Mesendoderm (in vitro differentiated cells): ENCODE measurements around the gene TOGARAM2.

Source experiments
- DNase-seq: peaks from one replicate; pipeline ENCODE4 v3.0.0; 2013
- H2AK5ac ChIP-seq: 2 replicates; pipeline ENCODE4 v1.6.1; 2013; ENCODE audit warnings: low read length, inconsistent platforms
- H2BK120ac ChIP-seq: 2 replicates; pipeline ENCODE4 v1.6.1; 2013; ENCODE audit warnings: low read depth, mild to moderate bottlenecking, low read length, moderate library complexity, mixed read lengths
- H2BK15ac ChIP-seq: replicated peaks from 2 replicates; pipeline ENCODE4 v1.6.1; 2013; ENCODE audit warnings: low read depth, mild to moderate bottlenecking, moderate library complexity
- H2BK5ac ChIP-seq: 2 replicates; pipeline ENCODE4 v1.6.1; 2013; ENCODE audit warnings: low read length, inconsistent platforms
- H3K18ac ChIP-seq: 2 replicates; pipeline ENCODE4 v1.6.1; 2013; ENCODE audit warnings: mild to moderate bottlenecking, low read length, mixed read lengths
- H3K23ac ChIP-seq: one replicate; pipeline ENCODE4 v1.6.1; 2013; ENCODE audit warnings: low read length
- H3K27ac ChIP-seq: 2 replicates; pipeline ENCODE4 v1.5.1; 2013; ENCODE audit warnings: low read depth, mild to moderate bottlenecking, inconsistent platforms, low read length, moderate library complexity
- H3K27me3 ChIP-seq: 2 replicates; pipeline ENCODE4 v1.6.1; 2013; ENCODE audit warnings: low read length, control low read depth, mild to moderate bottlenecking, inconsistent platforms; ENCODE audit not compliant: insufficient read depth, poor library complexity
- H3K36me3 ChIP-seq: 2 replicates; pipeline ENCODE4 v1.6.1; 2013; ENCODE audit warnings: low read length, inconsistent platforms; ENCODE audit not compliant: control insufficient read depth, insufficient read depth
- H3K4ac ChIP-seq: one replicate; pipeline ENCODE4 v1.6.1; 2013; ENCODE audit warnings: low read depth, mild to moderate bottlenecking, low read length, moderate library complexity
- H3K4me1 ChIP-seq: 2 replicates; pipeline ENCODE4 v1.6.1; 2013; ENCODE audit warnings: low read depth, low read length, inconsistent platforms; ENCODE audit not compliant: control insufficient read depth
- H3K4me2 ChIP-seq: 2 replicates; pipeline ENCODE4 v1.6.1; 2013; ENCODE audit warnings: low read length
- H3K4me3 ChIP-seq: 2 replicates; pipeline ENCODE4 v1.5.1; 2013; ENCODE audit warnings: mild to moderate bottlenecking, low read length
- H3K56ac ChIP-seq: one replicate; pipeline ENCODE4 v1.6.1; 2013; ENCODE audit warnings: low read length
- H3K79me1 ChIP-seq: 2 replicates; pipeline ENCODE4 v1.6.1; 2013; ENCODE audit warnings: low read length, inconsistent platforms
- H3K79me2 ChIP-seq: 2 replicates; pipeline ENCODE4 v1.6.1; 2013; ENCODE audit warnings: mild to moderate bottlenecking, low read length; ENCODE audit not compliant: control insufficient read depth, insufficient read depth
- H3K9ac ChIP-seq: 2 replicates; pipeline ENCODE4 v1.6.1; 2013; ENCODE audit warnings: low read length, inconsistent platforms
- H4K5ac ChIP-seq: one replicate; pipeline ENCODE4 v1.6.1; 2013; ENCODE audit warnings: low read length
- H4K8ac ChIP-seq: one replicate; pipeline ENCODE4 v1.6.1; 2013; ENCODE audit warnings: low read depth, mild to moderate bottlenecking, control low read depth, low read length, moderate library complexity
- WGBS: extraction: QIAGEN DNeasy Blood & Tissue Kit; methylation state at CpG from one replicate; pipeline ENCODE4 v1.1.7; 2013; ENCODE audit warnings: low lambda C conversion rate, missing lambda C conversion rate; ENCODE audit not compliant: insufficient coverage; ENCODE audit errors: extremely low coverage; 5-methylcytosine and 5-hydroxymethylcytosine counted together

TOGARAM2 gene

GRCh38 chr2:28978606-28979005 is 2.5 kb upstream of the TOGARAM2 start:
- no CpG with 5 or more reads among the region's 6 CpGs for WGBS
- Histone ChIP-seq H3K4me1 (no peaks in the 10 kb centered on the region), H3K79me2 (no peaks in the 10 kb centered on the region), H2BK5ac (no peak overlapping the region), H3K27me3 (no peaks in the 10 kb centered on the region), H4K8ac (no peak overlapping the region), H3K4ac (no peak overlapping the region), H2BK15ac (no peak overlapping the region), H3K9ac (no peak overlapping the region), H3K18ac (no peak overlapping the region), H2AK5ac (no peak overlapping the region), H2BK120ac (no peak overlapping the region), H3K4me3 (no peak overlapping the region), H3K79me1 (no peaks in the 10 kb centered on the region), H3K23ac (no peak overlapping the region), H4K5ac (no peak overlapping the region), H3K56ac (no peak overlapping the region), H3K4me2 (no peak overlapping the region), H3K27ac (no peak overlapping the region), H3K36me3 (no peaks in the 10 kb centered on the region)
- DNase-seq = no peak

- no peak overlapping the region for H2AK5ac ChIP-seq
- no peaks in the 10 kb centered on the region for H3K79me2 ChIP-seq
- H2BK5ac ChIP-seq = no peak overlapping the region
- no peak overlapping the region for H2BK15ac ChIP-seq
- H3K27ac ChIP-seq = no peak overlapping the region
- DNase-seq = no peak
- no peak overlapping the region for H3K9ac ChIP-seq
- H3K4me2 ChIP-seq = no peak overlapping the region
- no peaks in the 10 kb centered on the region for H3K79me1 ChIP-seq
- no peak overlapping the region for H4K8ac ChIP-seq
- H3K56ac ChIP-seq = no peak overlapping the region
- H4K5ac ChIP-seq = no peak overlapping the region
- no peak overlapping the region for H3K4me3 ChIP-seq
- H3K27me3 ChIP-seq = no peaks in the 10 kb centered on the region
- WGBS = no CpG with 5 or more reads among the region's 7 CpGs
- H3K4me1 ChIP-seq = no peaks in the 10 kb centered on the region
- no peaks in the 10 kb centered on the region for H3K36me3 ChIP-seq
- H2BK120ac ChIP-seq = no peak overlapping the region
- H3K18ac ChIP-seq = no peak overlapping the region
- H3K23ac ChIP-seq = no peak overlapping the region
- no peak overlapping the region for H3K4ac ChIP-seq
Observed at GRCh38 chr2:28979041-28979440, 2.1 kb upstream of the TOGARAM2 start.

GRCh38 chr2:28979576-28980366 is 1.3 kb upstream of the TOGARAM2 start:
- WGBS = no CpG with 5 or more reads among the region's 13 CpGs
- H3K4me3 ChIP-seq = no peak overlapping the region
- no peaks in the 10 kb centered on the region for H3K79me2 ChIP-seq

GRCh38 chr2:28980368-28981015 is 606 bp upstream of the TOGARAM2 start:
- Histone ChIP-seq H4K8ac (no peak overlapping the region), H3K9ac (no peak overlapping the region), H3K18ac (no peak overlapping the region), H3K27me3 (no peaks in the 10 kb centered on the region), H3K79me2 (no peaks in the 10 kb centered on the region), H4K5ac (no peak overlapping the region), H3K4me3 (no peak overlapping the region), H2BK15ac (no peak overlapping the region), H2BK120ac (no peak overlapping the region), H3K4ac (no peak overlapping the region), H2AK5ac (no peak overlapping the region), H3K23ac (no peak overlapping the region), H2BK5ac (no peak overlapping the region), H3K4me2 (no peak overlapping the region), H3K79me1 (no peaks in the 10 kb centered on the region), H3K36me3 (no peaks in the 10 kb centered on the region), H3K4me1 (no peaks in the 10 kb centered on the region), H3K27ac (no peak overlapping the region), H3K56ac (no peak overlapping the region)
- WGBS = no CpG with 5 or more reads among the region's 3 CpGs
- DNase-seq = no peak

More at GRCh38 chr2:28979576-28980366, 1.3 kb upstream of the TOGARAM2 start:
- Histone ChIP-seq H3K79me1 (no peaks in the 10 kb centered on the region), H3K36me3 (no peaks in the 10 kb centered on the region), H2AK5ac (no peak overlapping the region), H3K23ac (no peak overlapping the region), H3K4ac (no peak overlapping the region), H4K8ac (no peak overlapping the region), H3K18ac (no peak overlapping the region), H3K56ac (no peak overlapping the region), H3K9ac (no peak overlapping the region), H3K4me2 (no peak overlapping the region), H2BK120ac (no peak overlapping the region), H4K5ac (no peak overlapping the region), H3K27ac (no peak overlapping the region), H2BK15ac (no peak overlapping the region), H3K4me1 (no peaks in the 10 kb centered on the region), H3K27me3 (no peaks in the 10 kb centered on the region), H2BK5ac (no peak overlapping the region)
- no peak for DNase-seq

- no peaks in the 10 kb centered on the region for H3K79me1 ChIP-seq
- H2BK120ac ChIP-seq = no peak overlapping the region
- H3K27ac ChIP-seq = no peak overlapping the region
- no peaks in the 10 kb centered on the region for H3K27me3 ChIP-seq
- H3K79me2 ChIP-seq = no peaks in the 10 kb centered on the region
- H3K23ac ChIP-seq = no peak overlapping the region
- no peaks in the 10 kb centered on the region for H3K4me1 ChIP-seq
- no peak overlapping the region for H3K56ac ChIP-seq
- H3K4ac ChIP-seq = no peak overlapping the region
- no peak overlapping the region for H2AK5ac ChIP-seq
- no peak overlapping the region for H3K18ac ChIP-seq
- no peak overlapping the region for H4K5ac ChIP-seq
- no peak overlapping the region for H3K4me3 ChIP-seq
- no peak overlapping the region for H4K8ac ChIP-seq
- H3K36me3 ChIP-seq = no peaks in the 10 kb centered on the region
- no peak overlapping the region for H2BK15ac ChIP-seq
- no peak overlapping the region for H3K9ac ChIP-seq
- WGBS = no CpG with 5 or more reads among the region's 11 CpGs
- DNase-seq = no peak
- H3K4me2 ChIP-seq = no peak overlapping the region
- H2BK5ac ChIP-seq = no peak overlapping the region
Observed at GRCh38 chr2:28981620-28982376, 700 bp downstream of the TOGARAM2 start.
